22Rv1 (cell line): ENCODE measurements around the gene ATP2B2.

ENCODE experiments used
- H3K27ac ChIP-seq: fragments of 450-650 bp; 2 replicates; pipeline ENCODE4 v1.5.1; 2017
- CTCF ChIP-seq: fragments of 450-650 bp; IDR thresholded peaks from 2 replicates; pipeline ENCODE4 v1.5.1; 2017; ENCODE audit warnings: mild to moderate bottlenecking
- ZFX ChIP-seq: fragments of 450-650 bp; IDR thresholded peaks from 2 replicates; pipeline ENCODE4 v1.6.1; 2017; ENCODE audit warnings: antibody characterized with exemption, borderline replicate concordance

The ATP2B2 gene

GRCh38 chr3:10410383-10411002 lies 94.9 kb downstream of the ATP2B2 start:
- TF ChIP-seq ZFX = no peak
- no peak overlapping the region for H3K27ac ChIP-seq

- H3K27ac ChIP-seq = no peak overlapping the region
- TF ChIP-seq CTCF = no peak
- TF ChIP-seq ZFX = no peak
Observed at GRCh38 chr3:10408680-10409079, 96.7 kb downstream of the ATP2B2 start.

GRCh38 chr3:10407361-10407760 lies 98.0 kb downstream of the ATP2B2 start:
- H3K27ac ChIP-seq = no peak overlapping the region
- TF ChIP-seq ZFX (no peak), CTCF (no peak)

- no peak overlapping the region for H3K27ac ChIP-seq
- no peak for TF ChIP-seq ZFX
- TF ChIP-seq CTCF = no peak
Observed at GRCh38 chr3:10406414-10406813, 99.0 kb downstream of the ATP2B2 start.

GRCh38 chr3:10405816-10406215 lies 99.6 kb downstream of the ATP2B2 start:
- no peak overlapping the region for H3K27ac ChIP-seq
- no peak for TF ChIP-seq CTCF

GRCh38 chr3:10404876-10405275 lies 100.5 kb downstream of the ATP2B2 start:
- TF ChIP-seq CTCF = no peak
- no peak for TF ChIP-seq ZFX
- H3K27ac ChIP-seq = no peak overlapping the region

GRCh38 chr3:10404377-10404776 lies 101.0 kb downstream of the ATP2B2 start:
- TF ChIP-seq CTCF (no peak), ZFX (no peak)
- no peak overlapping the region for H3K27ac ChIP-seq
